Fibroblast of the aortic adventitia (primary cell): ENCODE results near the gene FOXP1. TPM values are rescaled to one million over a fixed set of nuclear protein-coding genes. Genes with fewer than 3 reads are reported as not detected.

ENCODE experiments used
- DNase-seq: peaks from one replicate; pipeline ENCODE4 v3.0.0-alpha.2; 2010; ENCODE audit warnings: low read depth
- H3K4me3 ChIP-seq: 2 replicates; pipeline ENCODE4 v1.5.1; 2011; ENCODE audit warnings: low read depth, mild to moderate bottlenecking, control low read depth, low read length, moderate library complexity
- CTCF ChIP-seq: IDR thresholded peaks from 2 replicates; pipeline ENCODE4 v1.5.1; 2011; ENCODE audit warnings: mild to moderate bottlenecking, low read length, control low read depth, inconsistent platforms; ENCODE audit not compliant: insufficient read depth
- total RNA-seq: library from RNA; depleted of rRNA; stranded (reverse); fragments of >200 nt; gene quantifications from 2 replicates; pipeline ENCODE4 v1.2.3, GENCODE V29; 2012; ENCODE audit warnings: low replicate concordance

Gene FOXP1
- total RNA-seq, 1 donor, result 115 TPM

DNA sequence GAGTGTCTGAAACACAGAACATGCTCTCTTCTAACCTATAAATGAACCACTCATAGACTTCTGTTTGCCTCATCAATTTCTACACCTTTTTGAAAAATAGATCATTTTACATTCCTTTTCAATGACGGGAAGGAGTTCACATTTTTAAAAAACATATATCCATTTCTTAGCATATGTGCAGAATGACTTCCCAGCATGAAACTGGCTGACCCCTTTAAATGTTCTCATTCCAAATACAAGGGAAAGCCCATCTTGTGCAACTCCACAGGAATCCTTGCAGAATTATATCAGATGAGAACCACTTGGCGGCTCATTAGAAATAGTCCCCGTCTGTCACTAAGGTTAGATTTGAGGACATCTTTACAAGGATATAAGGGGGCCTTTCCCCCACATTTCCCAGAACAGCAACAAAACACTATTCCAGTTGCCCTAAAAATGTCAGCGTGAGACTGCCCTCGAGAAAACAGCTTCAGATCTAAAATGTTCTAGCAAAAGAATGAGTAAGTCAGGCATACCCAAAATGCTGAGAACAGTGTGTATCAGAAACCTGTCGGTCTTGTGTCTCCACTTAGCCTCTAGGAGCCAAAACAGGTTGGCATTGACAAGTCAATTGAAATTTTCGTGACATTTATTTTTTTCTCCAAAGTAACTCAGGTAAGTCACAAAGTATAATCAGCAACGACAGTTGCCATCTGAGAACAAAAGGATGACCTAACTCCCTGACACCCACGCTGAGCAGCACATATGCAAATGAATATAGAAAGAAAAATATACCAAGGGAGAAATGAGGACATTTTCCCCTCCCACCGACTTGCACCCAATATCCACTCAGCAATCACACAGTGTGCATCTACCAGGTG, 63.1 kb downstream of the FOXP1 start:
- TF ChIP-seq CTCF, result no peak
- no peak for DNase-seq
- H3K4me3 ChIP-seq, result no peak overlapping the region

DNA sequence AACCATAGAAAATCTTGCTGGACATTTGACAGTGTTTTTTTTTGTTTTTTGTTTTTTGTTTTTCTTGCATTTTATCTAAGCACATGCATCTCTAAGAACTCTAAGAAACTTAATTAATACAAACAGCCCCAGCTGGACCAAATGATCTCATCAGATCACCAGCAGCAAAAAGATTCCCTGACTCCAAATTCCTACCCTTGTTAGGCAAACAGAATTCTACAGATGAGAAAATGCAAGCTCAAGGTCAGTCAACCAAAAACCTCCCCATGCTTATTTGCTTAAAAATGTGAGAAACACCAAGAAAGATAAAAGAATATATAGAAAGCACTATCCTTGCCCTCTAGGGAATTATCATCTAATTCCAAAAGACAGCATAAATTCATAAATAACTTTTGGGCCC, 65.4 kb downstream of the FOXP1 start:
- TF ChIP-seq CTCF, result no peak

DNA sequence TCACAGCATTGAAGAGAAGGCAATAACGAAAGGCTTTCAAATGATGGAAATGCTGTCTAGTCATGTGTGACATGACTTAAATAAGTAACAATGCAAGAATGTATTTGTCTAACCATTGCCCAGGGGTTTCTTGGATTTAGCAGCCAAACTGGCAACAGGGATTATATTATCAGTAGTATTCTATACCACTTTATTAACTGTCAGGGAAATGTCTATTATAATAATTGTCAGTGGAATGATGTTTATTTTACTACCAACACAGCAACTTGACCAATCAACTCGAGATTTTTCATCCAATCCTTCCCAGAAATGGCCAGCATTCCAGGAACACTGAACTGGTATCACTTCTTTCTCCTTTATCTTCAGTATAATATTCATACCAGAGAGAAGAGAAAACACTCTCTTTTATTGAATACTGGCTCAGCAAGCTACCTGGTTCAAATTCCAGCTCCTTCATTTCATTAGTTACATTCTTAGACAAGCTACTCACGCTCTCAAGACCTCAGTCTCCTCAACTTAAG, 66.2 kb downstream of the FOXP1 start:
- H3K4me3 ChIP-seq, result no peak overlapping the region
- no peak for TF ChIP-seq CTCF
- peak; percentile 65 for DNase-seq

More for the DNA sequence above, 65.4 kb downstream of the FOXP1 start:
- no peak for DNase-seq
- no peak overlapping the region for H3K4me3 ChIP-seq

DNA sequence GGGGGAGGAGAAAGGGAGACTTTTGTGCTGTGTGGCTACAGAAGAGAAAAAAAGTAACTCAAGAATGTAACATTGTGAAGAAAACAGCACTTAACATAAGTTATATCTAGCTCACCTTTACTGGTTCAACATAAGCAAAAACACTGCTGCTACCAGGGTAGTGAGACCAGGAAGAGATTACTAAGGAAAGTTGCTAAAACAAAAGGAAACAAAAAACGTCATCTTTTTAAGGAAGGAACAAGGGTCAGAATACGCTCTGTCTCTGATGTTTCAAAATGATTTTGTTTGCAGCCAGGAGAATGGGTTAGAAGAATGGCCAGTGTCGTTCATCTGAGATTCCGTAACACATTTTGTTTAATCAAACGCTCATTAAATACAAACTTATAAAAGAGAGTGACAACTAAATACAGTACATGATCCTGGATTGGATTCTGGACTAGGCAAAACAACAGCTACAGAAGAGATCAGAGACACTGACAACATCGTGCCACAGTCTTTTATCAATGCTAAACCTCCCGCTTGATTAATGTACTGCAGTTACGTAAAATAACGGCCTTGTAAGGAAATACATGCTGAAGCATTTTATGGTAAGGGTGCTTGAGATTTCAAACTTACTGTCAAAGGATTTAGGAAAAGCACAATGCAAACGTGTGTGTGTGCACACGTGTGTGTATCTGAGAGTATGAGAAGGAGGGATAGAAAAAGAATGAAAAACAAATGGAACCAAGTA, 67.7 kb downstream of the FOXP1 start:
- no peak for DNase-seq
- TF ChIP-seq CTCF, result no peak
- no peak overlapping the region for H3K4me3 ChIP-seq

- TF ChIP-seq CTCF, result no peak
- DNase-seq, result peak; percentile 22
- H3K4me3 ChIP-seq, result no peak overlapping the region
Measured at GRCh38 chr3:71514621-71515020, 68.9 kb downstream of the FOXP1 start.

DNA sequence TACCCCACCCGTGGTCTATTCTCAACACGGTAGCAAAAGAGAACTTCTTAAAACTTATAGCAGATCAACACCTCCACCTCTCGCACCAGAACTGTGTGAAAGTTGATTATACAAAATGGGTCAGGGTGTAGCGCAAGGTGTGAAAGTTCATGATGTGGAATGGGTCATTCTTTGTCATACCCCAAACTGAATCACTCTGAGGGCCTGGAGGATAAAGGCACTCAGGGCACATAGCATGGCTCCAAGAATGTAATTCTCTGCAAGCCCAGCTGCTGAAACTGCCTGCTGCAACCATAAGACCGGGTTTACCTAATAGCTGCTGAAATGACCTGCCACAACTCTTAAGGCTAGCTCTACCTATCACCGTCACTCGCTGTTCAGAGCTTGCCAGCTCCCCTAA, 70.0 kb downstream of the FOXP1 start:
- H3K4me3 ChIP-seq, result no peak overlapping the region
- DNase-seq, result no peak
- TF ChIP-seq CTCF, result no peak
